GM18519 (cell line): ENCODE data around the gene PADI4.

Source experiments
- ATAC-seq: cut with Tn5 transposase; IDR thresholded peaks from one replicate; pipeline ENCODE4 v1.9.1; 2021; ENCODE audit warnings: mild to moderate bottlenecking, moderate library complexity; ENCODE audit not compliant: unreplicated experiment, low FRiP score

Gene PADI4, protein sequence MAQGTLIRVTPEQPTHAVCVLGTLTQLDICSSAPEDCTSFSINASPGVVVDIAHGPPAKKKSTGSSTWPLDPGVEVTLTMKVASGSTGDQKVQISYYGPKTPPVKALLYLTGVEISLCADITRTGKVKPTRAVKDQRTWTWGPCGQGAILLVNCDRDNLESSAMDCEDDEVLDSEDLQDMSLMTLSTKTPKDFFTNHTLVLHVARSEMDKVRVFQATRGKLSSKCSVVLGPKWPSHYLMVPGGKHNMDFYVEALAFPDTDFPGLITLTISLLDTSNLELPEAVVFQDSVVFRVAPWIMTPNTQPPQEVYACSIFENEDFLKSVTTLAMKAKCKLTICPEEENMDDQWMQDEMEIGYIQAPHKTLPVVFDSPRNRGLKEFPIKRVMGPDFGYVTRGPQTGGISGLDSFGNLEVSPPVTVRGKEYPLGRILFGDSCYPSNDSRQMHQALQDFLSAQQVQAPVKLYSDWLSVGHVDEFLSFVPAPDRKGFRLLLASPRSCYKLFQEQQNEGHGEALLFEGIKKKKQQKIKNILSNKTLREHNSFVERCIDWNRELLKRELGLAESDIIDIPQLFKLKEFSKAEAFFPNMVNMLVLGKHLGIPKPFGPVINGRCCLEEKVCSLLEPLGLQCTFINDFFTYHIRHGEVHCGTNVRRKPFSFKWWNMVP

DNA sequence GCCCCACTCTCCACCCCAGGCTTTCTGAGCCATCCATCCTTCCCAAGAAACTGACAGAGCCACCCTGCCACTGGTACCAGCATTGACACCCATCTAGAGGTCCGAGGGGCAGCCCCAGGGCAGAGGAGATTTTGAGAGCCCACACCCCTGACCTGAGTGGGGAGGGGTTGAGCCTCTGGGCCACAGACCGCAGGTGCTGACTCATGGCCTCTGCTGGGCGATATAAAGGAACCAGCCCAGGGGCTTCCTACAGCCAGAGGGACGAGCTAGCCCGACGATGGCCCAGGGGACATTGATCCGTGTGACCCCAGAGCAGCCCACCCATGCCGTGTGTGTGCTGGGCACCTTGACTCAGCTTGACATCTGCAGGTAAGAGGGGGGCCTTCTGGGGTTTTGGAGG, at the start of gene PADI4:
Gene PADI4, plus strand, starts transcription at position 252 of the 400 bp plus-strand sequence. Its CDS starts 26 bp downstream, at position 278.
- ATAC-seq: no peak

DNA sequence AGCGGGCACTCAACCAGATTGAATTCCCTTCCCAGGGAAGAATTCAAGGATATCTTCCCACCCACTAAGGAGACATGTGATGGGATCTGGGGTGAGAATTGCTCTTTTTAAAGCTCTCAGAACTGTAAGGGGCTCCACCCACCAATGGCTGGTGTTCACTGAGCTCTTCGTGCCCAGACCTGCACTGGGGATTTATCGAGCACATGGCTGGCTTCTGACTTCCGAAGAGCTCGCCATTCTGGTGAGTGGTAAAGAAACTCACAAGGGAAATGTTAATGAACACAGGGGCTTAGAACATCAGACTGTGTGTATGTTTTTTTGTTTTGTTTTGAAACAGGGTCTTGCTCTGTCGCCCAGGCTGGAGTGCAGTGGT, 49.3 kb upstream of the PADI4 start:
- ATAC-seq: no peak

DNA sequence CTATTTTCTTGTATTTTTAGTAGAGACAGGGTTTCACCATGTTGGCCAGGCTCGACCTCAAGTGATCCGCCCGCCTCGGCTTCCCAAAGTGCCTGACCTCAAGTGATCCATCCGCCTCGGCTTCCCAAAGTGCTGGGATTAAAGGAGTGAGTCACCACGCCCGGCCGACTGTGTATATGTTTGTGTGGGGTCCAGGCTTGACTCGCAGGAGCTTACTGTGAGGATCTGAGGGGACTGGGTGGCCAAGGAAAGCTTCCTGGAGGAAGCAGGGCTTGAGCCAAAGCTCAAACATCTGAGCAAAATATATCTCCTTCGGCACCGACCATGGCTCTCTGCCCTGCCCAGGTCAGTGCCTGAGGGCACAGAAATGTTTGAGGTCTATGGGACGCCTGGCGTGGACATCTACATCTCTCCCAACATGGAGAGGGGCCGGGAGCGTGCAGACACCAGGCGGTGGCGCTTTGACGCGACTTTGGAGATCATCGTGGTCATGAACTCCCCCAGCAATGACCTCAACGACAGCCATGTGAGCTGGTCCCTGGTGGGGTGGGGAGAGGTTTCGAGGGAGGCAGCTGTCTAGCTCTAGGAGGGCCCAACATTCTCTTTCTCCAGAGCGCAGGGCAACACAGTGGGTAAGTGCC, 48.6 kb upstream of the PADI4 start:
- ATAC-seq: no peak

DNA sequence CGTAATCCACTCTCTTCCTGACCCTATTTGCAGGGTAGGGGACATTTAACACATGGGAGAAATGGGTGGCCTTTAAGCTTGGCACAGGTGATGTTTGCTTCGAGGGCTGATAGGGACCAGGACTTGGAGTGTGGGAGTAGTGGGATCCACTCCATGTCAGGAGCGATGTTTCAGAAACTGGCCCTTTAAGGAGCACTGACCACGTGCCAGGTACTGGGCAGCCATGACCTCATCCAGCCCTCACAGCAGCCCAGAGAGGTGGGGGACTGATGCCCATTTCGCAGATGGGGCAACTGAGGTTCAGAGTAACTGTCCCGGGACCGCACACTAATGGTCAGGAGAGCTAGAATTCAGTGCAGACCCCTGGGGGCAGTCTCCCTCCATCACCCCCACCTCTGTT, 47.7 kb upstream of the PADI4 start:
- ATAC-seq: no peak

DNA sequence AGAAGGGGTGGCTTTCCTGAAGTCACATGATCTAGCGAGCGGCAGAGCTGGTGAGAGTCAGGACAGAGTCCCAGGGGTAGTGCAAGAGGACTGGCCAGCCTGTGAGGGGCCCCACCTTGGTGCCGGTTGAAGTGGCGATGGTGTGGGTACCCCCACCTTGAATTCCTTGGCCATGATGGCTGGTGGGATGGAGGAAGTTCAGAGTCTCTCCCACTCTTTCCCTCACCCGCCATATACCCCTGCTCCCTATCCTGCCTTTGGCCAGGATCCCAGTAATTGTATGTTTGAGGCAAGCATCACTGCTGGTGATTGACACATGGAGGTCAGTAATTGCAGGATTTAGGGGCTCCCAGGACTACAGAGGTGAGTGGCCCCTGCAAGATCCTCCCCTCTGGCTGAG, 47.3 kb upstream of the PADI4 start:
- ATAC-seq: no peak

DNA sequence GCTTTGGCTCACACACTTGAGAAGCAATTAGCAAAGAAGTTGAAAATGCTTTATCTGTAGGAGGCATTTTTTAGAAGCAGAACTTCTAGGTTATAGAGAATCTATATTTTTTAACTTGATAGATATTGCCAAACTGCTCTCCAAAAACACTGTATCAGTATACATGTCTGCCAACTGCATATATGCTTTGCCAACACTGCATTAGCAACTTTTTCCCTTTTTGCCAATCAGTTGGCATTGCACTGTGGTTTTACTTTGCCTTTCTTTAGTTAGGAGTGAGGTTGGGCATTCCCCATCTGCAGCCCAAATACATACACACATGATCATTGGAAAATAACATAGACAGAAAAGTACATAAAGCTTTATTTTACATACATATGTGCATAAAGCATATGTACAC, 44.1 kb upstream of the PADI4 start:
- no peak for ATAC-seq

DNA sequence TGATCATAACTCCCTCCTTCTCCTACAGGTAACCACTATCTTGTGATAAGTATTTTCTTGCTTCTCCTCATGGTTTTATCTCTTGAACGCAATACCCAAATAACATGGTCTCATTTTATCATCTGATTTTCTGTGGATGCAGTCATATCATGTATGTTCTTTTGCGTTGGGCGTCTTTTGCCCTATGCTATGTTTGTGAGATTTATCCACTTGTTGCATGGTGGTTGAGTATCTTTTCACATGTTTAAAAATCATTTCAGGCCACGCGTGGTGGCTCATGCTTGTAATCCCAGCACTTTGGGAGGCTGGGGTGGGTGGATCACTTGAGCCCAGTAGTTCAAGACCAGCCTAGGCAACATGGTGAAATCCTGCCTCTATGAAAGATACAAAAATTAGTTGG, 43.5 kb upstream of the PADI4 start:
- ATAC-seq: no peak

DNA sequence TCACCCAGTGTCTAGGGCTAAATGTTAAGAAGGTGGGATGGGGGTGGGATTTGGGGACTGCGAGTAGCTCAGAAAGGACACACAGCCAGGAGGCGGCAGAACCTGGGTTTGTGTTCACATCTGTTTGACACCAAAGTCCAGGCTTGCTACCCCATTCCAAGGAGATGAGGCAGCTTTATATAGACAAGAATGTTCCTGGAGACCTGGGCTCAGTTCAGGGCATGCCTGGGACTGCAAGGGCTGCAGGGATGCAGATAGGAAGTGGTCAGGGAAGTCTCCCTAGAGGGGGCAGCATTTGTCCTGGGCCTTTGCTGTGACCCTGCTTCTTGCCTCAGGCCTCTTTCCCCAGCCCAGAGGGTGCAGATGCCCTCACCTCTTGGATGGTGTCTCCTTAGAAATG, 42.8 kb upstream of the PADI4 start:
- ATAC-seq: no peak

DNA sequence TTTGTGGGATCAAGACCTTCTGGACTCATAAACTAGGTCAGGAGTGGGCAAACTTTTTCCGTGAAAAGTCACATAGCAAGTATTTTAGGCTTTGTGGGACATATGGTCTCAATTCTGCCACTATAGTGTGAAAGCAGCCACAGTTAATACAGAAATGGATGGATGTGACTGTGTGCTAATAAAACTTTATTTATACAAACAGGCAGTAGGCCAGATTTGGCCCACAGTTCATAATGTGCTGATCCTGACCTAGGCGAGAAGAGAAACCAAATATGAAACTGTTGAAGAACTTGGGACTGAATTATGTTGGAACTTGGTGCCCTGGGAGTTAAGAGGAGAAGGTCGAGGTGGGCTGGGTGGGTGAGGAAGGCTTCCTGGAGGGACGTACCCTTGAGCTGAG, 42.0 kb upstream of the PADI4 start:
- no peak for ATAC-seq

DNA sequence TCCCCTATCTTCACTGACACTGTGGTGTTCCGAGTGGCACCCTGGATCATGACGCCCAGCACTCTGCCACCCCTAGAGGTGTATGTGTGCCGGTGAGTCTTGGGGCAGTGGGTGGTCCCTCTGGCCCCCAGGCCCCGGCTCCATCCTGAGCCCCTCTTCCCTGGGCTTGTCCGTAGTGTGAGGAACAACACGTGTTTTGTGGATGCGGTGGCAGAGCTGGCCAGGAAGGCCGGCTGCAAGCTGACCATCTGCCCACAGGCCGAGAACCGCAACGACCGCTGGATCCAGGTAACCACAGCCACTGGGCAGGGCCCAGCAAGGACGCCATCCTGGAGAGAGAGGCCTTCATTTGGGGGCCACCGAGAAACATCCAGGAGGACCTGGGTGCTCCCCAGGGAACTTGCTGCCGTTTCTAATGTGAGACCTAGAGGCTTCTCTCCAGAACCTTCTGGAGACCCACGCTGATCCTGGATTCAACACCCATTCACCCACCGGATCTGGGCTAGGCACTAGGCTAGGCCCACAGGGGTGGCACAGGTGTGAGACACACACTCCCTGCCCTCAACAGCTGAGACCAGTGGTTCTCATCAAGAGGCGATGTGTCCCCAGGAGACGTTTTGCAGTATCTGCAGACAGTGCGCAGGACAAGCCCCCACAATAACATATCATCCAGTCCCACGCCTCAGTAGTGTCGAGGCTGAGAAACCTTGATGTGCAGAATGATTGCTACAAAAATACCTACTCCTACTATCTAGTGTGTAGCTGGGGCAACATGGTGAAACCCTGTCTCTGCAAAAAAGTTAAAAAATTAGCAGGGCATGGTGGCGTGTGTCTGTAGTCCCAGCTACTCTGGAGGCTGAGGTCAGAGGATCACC, 36.9 kb upstream of the PADI4 start:
- ATAC-seq: no peak

DNA sequence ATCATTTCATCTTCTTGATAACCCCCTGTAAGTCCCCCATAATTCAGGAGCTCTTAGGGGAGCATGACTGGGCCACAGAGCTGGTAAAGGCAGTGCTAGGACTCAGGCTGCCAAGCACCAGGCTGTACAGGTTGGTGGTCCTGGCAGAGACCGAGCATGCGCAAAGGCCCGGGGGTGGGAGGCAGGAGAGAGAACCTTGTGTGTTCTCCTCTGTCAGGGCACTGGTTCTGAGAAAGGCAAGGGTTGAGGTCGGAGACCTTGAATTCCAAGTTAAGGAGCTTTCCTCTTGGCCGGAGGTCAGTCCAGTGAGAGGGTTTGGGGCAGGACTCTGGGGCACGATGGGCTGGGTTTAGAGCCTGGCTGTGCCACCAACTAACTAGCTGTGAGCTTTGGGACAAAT, 35.9 kb upstream of the PADI4 start:
- ATAC-seq: no peak

DNA sequence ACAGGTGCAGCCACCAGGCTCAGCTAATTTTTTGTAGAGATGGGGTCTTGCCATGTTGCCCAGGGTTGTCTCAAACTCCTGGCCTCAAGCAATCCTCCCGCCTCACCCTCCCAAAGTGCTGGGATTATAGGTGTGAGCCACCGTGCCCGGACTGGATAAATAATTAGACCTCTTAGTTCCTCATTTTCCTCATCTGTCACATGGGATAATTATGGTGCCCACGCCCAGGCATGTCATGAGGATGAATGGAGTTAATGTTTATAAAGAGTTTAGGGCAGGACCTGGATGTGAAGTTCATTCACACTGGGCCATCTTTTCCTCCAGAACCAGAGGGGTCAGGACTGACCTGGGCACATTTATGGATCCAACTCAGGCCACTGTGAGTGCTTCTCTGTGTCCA, 35.4 kb upstream of the PADI4 start:
- no peak for ATAC-seq

DNA sequence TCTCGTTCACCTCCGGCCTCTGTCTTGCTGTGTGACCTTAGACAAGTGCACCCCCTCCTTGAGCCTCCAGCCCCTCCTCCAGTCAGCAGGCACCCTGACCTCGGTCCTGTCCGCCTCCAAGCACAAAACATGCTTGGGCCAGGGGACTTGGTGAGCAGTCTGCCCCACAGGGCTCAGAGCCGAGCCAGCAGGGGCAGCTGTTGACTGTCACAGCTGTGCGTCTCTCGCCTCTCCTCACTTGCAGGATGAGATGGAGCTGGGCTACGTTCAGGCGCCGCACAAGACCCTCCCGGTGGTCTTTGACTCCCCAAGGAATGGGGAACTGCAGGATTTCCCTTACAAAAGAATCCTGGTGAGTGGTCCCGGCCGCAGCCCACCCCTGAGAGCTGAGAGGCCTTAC, 34.9 kb upstream of the PADI4 start:
- no peak for ATAC-seq

DNA sequence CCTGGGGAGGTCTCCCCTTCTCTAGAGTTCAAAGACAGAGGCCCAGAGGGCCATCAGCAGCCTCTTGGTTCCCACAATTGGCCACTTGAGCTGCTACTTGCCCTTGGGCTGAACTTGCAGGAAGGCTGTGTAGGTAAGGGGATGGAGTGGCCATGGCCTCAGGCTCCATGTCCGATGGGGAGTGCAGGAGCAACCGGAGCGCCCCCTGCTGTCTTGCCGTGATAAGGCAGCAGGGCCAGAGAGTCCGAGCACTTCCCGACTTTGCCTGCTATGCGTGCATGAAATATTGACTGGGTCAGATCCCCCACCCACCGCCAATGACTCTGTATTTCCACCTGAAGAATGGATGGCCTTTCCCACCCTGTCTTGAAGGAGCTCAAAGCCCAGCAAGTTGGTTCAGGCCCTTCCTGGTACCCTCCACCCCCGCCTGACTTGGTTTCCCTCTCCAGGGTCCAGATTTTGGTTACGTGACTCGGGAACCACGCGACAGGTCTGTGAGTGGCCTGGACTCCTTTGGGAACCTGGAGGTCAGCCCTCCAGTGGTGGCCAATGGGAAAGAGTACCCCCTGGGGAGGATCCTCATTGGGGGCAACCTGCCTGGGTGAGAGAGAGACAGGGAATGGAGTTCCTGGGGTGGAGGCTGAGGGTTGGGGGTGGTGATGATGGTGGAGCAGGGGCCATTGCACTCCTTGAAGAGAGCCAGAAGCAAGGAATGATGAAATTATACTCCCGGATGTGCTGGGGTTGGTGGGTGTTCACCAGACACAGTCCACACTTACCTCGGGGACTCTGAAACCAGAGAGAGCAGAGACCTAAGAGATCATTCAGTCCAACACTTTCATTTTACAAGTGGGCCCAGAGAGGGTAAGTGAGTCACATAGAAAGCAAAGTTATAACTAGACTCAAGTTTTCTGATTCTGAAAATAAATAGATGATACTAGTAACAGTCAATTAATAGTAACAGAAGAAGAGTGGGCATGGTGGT, 33.5 kb upstream of the PADI4 start:
- no peak for ATAC-seq

DNA sequence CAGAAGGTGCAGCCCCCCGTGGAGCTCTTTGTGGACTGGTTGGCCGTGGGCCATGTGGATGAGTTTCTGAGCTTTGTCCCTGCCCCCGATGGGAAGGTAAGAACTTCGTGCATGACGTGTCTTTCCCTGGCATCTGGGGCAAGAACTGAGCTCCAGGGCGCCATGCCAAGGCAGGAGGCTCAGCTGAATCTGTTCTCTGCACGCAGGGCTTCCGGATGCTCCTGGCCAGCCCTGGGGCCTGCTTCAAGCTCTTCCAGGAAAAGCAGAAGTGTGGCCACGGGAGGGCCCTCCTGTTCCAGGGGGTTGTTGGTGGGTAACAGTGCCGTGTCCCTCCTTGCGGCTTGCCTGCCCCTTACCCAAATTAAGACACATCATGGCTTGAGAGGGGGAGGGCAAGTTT, 31.4 kb upstream of the PADI4 start:
- ATAC-seq: no peak

DNA sequence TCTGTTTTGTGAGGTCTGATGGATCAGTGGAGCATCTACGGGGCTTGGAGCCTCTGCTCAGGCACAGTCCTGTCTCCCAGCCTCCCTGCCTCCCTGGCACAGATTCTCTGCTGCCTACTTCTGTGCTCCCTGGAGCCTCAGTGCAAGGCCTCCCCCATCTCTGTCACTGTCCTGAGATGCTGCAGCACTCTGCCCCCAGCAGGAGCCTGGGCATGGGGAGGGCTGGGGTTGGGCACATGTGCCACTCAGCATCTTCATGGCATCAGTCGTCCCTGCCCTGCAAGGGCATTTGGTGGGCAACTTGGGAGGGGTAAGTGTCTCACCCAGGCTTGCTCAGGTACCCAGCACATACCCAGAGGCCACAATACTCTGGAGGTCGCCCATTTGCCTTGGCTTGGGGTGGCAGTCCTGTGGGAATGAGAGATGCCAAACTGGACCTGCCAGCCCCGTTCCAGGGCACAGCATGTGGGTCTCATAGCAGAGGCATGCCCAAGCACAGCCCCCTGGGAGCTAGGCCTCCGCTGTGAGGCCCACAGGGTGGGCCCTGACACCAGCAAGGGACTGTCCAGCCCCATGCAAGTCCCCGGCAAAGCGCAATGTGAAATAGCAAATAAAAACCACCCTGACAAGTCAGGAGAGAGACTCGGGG, 30.4 kb upstream of the PADI4 start:
- no peak for ATAC-seq

DNA sequence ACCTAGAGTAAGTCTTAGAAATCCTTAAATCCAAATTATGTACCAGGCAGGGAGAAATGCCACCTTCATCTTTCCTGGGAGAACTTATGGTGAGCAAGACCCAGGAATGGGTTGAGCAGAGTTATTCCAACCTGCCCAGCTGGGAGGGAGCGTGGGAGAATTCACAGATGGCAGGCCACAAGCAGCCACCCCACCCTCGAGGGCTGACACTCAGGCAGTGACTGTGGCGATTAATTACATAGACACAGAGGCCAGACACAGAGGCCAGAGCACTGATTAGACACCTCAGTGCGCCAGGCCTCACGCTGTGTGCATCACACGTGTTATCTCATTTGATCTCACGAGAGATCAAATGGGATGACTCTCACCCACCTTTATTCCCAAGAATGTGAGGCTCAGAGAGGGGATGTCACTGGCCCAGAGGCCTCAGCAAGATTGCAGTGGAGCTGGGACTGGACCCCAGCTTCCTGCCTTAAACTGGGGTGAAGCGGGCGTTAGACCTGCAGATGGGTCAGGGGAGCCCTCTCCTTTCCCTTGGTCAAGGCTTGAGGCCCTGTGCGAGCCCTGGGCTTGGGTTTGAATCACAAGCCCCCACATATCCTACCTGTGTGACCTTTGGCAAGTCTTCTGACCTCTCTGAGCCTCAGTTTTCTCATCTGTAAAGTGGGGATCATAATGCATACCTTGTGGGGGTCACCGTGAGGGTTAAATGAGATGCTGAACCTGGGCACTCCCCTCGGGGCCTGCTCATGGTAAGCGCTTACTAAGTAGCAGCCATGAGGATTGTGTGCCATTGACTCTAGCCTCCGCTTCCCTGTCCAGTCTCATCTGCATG, 28.8 kb upstream of the PADI4 start:
- no peak for ATAC-seq

DNA sequence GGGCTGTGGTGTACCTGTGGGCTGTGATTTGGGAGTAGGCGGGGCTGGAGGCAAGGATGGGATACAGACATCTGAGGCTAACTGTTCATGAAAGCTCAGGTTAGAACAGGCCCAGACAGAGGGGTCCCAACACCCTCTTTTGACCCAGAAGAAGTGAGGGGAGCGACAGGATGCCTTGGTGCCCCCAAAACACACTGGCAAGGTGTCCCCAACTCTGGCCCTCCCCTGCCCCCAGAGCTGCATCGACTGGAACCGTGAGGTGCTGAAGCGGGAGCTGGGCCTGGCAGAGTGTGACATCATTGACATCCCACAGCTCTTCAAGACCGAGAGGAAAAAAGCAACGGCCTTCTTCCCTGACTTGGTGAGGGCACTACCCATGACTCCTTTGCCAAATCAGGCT, 27.6 kb upstream of the PADI4 start:
- no peak for ATAC-seq
